Stomach (tissue), 4 donors: ENCODE measurements around the gene UQCC2.

Experiments
- EP300 ChIP-seq: sonication (generic); formaldehyde crosslinking; IDR thresholded peaks from one replicate; pipeline ENCODE4 v1.6.1; 2017; ENCODE audit warnings: antibody characterized with exemption
- POLR2A ChIP-seq, 4 donors: fragments of 450-650 bp; IDR thresholded peaks; one replicate each; pipeline ENCODE4 v1.6.1; 2016; ENCODE audit warnings: antibody characterized with exemption in 4 of 4, control low read depth in 2 of 4, mild to moderate bottlenecking in 1 of 4, moderate library complexity in 1 of 4
- POLR2AphosphoS5 ChIP-seq, 3 donors: sonication (generic); formaldehyde crosslinking; IDR thresholded peaks; one replicate each; pipeline ENCODE4 v1.6.1; 2016; ENCODE audit warnings: antibody characterized with exemption in 3 of 3
- TF ChIP-seq, protein P1 (sequence below), 7 experiments: fragments of 450-650 bp in 4 of 7; fragments of 200-600 bp in 3 of 7; sonication (generic) in 3 of 7; IDR thresholded peaks; one replicate each; pipeline ENCODE4 v1.5.1; 2016 to 2019; ENCODE audit warnings: antibody characterized with exemption in 7 of 7, control low read depth in 2 of 7, mild to moderate bottlenecking in 1 of 7

DNA sequence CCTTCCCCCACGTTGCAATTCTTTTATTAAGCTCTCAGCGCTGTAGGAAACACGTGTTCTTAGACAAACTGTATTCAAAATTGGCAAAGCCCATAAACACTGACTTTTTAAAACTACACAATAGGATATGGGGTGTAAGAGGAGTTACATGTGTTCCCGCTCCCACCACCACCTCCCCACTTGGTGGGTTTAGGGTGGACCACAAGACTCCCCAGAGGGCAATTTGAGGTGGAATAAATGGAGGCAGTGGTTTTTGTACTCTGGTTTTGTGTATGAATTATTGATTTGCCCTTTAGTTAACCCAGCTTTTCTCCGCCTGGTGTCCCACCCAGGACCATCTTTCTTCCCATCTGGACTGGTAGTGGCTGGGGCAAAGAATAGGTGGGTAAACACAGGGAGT is 3.7 kb downstream of the UQCC2 start:
- TF ChIP-seq POLR2A (IDR thresholded peaks at IDR 0.05), result no peak
- TF ChIP-seq, protein P1, sequence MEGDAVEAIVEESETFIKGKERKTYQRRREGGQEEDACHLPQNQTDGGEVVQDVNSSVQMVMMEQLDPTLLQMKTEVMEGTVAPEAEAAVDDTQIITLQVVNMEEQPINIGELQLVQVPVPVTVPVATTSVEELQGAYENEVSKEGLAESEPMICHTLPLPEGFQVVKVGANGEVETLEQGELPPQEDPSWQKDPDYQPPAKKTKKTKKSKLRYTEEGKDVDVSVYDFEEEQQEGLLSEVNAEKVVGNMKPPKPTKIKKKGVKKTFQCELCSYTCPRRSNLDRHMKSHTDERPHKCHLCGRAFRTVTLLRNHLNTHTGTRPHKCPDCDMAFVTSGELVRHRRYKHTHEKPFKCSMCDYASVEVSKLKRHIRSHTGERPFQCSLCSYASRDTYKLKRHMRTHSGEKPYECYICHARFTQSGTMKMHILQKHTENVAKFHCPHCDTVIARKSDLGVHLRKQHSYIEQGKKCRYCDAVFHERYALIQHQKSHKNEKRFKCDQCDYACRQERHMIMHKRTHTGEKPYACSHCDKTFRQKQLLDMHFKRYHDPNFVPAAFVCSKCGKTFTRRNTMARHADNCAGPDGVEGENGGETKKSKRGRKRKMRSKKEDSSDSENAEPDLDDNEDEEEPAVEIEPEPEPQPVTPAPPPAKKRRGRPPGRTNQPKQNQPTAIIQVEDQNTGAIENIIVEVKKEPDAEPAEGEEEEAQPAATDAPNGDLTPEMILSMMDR (IDR thresholded peaks at IDR 0.05), result no peak
- TF ChIP-seq EP300, result no peak
- no peak for TF ChIP-seq POLR2AphosphoS5 (IDR thresholded peaks at IDR 0.05)
